SK-N-SH treated with all-trans-retinoic acid at 6 μM for 48 hours (cell line): ENCODE data around the gene RNF103.

ENCODE experiments used
- ATAC-seq: fragments of 200-7000 bp; cut with Tn5 transposase; 3 replicates; pipeline ENCODE4 v1.9.1; 2020; ENCODE audit warnings: mild to moderate bottlenecking, moderate library complexity
- ARNTL ChIP-seq: fragments of 450-650 bp; formaldehyde crosslinking; IDR thresholded peaks from 2 replicates; pipeline ENCODE4 v1.5.0; 2020; ENCODE audit warnings: low read depth, mild to moderate bottlenecking, moderate library complexity, borderline replicate concordance
- BACH2 ChIP-seq: fragments of 250-450 bp; sonication (Bioruptor Pico); IDR thresholded peaks from 2 replicates; pipeline ENCODE4 v1.9.0; 2021; ENCODE audit warnings: mild to moderate bottlenecking, borderline replicate concordance
- CSDC2 ChIP-seq: fragments of 250-450 bp; sonication (Bioruptor Pico); IDR thresholded peaks from 2 replicates; pipeline ENCODE4 v1.5.0; 2020; ENCODE audit warnings: mild to moderate bottlenecking, moderate library complexity
- ESRRG ChIP-seq: fragments of 250-450 bp; sonication (Bioruptor Pico); IDR thresholded peaks from 2 replicates; pipeline ENCODE4 v1.6.1; 2021; ENCODE audit warnings: mild to moderate bottlenecking
- GLIS3 ChIP-seq: fragments of 250-450 bp; sonication (Bioruptor Pico); IDR thresholded peaks from 2 replicates; pipeline ENCODE4 v1.5.0; 2020; ENCODE audit warnings: mild to moderate bottlenecking, moderate library complexity
- ISL1 ChIP-seq: fragments of 250-450 bp; sonication (Bioruptor Pico); IDR thresholded peaks from 2 replicates; pipeline ENCODE4 v2.1.2; 2022; ENCODE audit warnings: mild to moderate bottlenecking, moderate library complexity
- OSR1 ChIP-seq: fragments of 250-450 bp; sonication (Bioruptor Pico); IDR thresholded peaks from 2 replicates; pipeline ENCODE4 v1.8.0; 2022; ENCODE audit warnings: moderate library complexity, mild to moderate bottlenecking, inconsistent platforms
- PPARA ChIP-seq: fragments of 250-450 bp; sonication (Bioruptor Pico); IDR thresholded peaks from 2 replicates; pipeline ENCODE4 v1.5.0; 2020; ENCODE audit warnings: mild to moderate bottlenecking, borderline replicate concordance
- RARB ChIP-seq: fragments of 250-450 bp; sonication (Bioruptor Pico); IDR thresholded peaks from 2 replicates; pipeline ENCODE4 v1.8.0; 2021; ENCODE audit warnings: mild to moderate bottlenecking, moderate library complexity
- SNAI2 ChIP-seq: fragments of 250-450 bp; sonication (Bioruptor Pico); IDR thresholded peaks from 2 replicates; pipeline ENCODE4 v1.5.0; 2020; ENCODE audit warnings: mild to moderate bottlenecking, moderate library complexity
- TCF4 ChIP-seq: fragments of 250-450 bp; sonication (Bioruptor Pico); IDR thresholded peaks from 2 replicates; pipeline ENCODE4 v1.8.0; 2021; ENCODE audit warnings: mild to moderate bottlenecking, moderate library complexity, borderline replicate concordance
- TOX ChIP-seq: fragments of 250-450 bp; sonication (Bioruptor Pico); IDR thresholded peaks from 2 replicates; pipeline ENCODE4 v1.8.0; 2021; ENCODE audit warnings: mild to moderate bottlenecking, moderate library complexity, borderline replicate concordance
- ZC3H10 ChIP-seq: fragments of 250-450 bp; sonication (Bioruptor Pico); IDR thresholded peaks from 2 replicates; pipeline ENCODE4 v1.5.1; 2021; ENCODE audit warnings: mild to moderate bottlenecking, moderate library complexity
- ZFP3 ChIP-seq: fragments of 250-450 bp; sonication (Bioruptor Pico); IDR thresholded peaks from 2 replicates; pipeline ENCODE4 v1.5.0; 2020; ENCODE audit warnings: mild to moderate bottlenecking, moderate library complexity
- ZFP30 ChIP-seq: fragments of 450-650 bp; formaldehyde crosslinking; IDR thresholded peaks from 2 replicates; pipeline ENCODE4 v1.5.0; 2022; ENCODE audit warnings: mild to moderate bottlenecking, moderate library complexity
- ZNF70 ChIP-seq: fragments of 450-650 bp; formaldehyde crosslinking; IDR thresholded peaks from 2 replicates; pipeline ENCODE4 v1.5.0; 2020; ENCODE audit warnings: mild to moderate bottlenecking, moderate library complexity
- ZNF8 ChIP-seq: fragments of 450-650 bp; formaldehyde crosslinking; IDR thresholded peaks from 2 replicates; pipeline ENCODE4 v1.5.0; 2020; ENCODE audit warnings: mild to moderate bottlenecking, moderate library complexity
- TF ChIP-seq, protein P1 (sequence below): fragments of 250-450 bp; sonication (Bioruptor Pico); IDR thresholded peaks from 2 replicates; pipeline ENCODE4 v1.5.1; 2021; ENCODE audit warnings: mild to moderate bottlenecking, moderate library complexity
- TF ChIP-seq, protein P2 (sequence below): fragments of 250-450 bp; sonication (Bioruptor Pico); IDR thresholded peaks from 2 replicates; pipeline ENCODE4 v1.8.0; 2021; ENCODE audit warnings: low read depth, mild to moderate bottlenecking, moderate library complexity, borderline replicate concordance
- TF ChIP-seq, protein P3 (sequence below): fragments of 250-450 bp; sonication (Bioruptor Pico); IDR thresholded peaks from 2 replicates; pipeline ENCODE4 v1.5.1; 2020; ENCODE audit warnings: low read depth, mild to moderate bottlenecking, moderate library complexity
- TF ChIP-seq, protein P4 (sequence below): fragments of 250-450 bp; sonication (Bioruptor Pico); IDR thresholded peaks from 2 replicates; pipeline ENCODE4 v1.8.0; 2020; ENCODE audit warnings: mild to moderate bottlenecking, moderate library complexity, borderline replicate concordance
- TF ChIP-seq, protein P5 (sequence below): fragments of 250-450 bp; sonication (Bioruptor Pico); IDR thresholded peaks from 2 replicates; pipeline ENCODE4 v1.5.0; 2020; ENCODE audit warnings: mild to moderate bottlenecking, moderate library complexity

The RNF103 gene

DNA sequence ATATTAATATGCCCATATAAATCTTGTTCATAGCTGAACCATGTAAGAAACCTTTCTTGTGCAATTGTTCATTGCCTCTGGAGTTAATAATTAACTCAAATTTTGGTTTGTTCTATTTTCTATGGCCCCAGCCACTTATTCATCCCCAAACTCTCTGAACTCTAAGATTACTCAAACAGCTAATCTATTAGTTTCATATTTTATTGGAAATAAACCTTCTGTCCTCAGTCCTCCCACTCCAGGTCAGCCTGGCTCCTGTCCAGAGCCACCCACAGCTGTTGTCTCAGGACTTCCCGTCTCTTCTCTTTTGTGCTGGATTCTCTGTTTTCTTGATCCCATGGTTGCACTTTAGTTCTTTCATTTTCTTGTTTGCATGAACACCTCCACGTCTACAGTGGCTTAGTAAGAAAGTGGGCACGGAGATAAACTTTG, 4.4 kb upstream of the RNF103 start:
- ATAC-seq, result no peak

DNA sequence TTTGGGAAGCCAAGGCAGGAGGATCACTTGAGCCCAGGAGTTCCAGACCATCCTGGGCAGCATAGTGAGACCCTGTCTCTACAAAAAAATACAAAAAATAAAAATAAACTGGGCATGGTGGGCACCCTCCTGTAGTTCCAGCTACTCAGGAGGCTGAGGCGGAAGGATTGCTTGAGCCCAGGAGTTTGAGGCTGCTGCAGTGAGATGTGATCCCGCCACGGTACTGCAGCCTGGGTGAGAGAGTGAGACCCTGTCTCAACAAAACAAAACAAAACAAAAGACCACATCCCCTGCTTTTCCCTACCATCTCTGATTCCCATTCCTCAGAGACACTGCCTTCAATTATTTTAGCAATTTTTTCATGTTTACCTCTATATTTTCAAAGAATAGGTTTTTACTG, 3.9 kb upstream of the RNF103 start:
- TF ChIP-seq GLIS3 (CRISPR knock-in tag) (no peak), TOX (CRISPR knock-in tag) (no peak), ISL1 (no peak), ZNF8 (CRISPR knock-in tag) (no peak), TCF4 (CRISPR knock-in tag) (no peak), PPARA (CRISPR knock-in tag) (no peak), ZFP30 (CRISPR knock-in tag) (no peak), ZC3H10 (CRISPR knock-in tag) (no peak), BACH2 (CRISPR knock-in tag) (no peak), ZFP3 (CRISPR knock-in tag) (no peak), CSDC2 (CRISPR knock-in tag) (no peak)
- TF ChIP-seq, protein P1, sequence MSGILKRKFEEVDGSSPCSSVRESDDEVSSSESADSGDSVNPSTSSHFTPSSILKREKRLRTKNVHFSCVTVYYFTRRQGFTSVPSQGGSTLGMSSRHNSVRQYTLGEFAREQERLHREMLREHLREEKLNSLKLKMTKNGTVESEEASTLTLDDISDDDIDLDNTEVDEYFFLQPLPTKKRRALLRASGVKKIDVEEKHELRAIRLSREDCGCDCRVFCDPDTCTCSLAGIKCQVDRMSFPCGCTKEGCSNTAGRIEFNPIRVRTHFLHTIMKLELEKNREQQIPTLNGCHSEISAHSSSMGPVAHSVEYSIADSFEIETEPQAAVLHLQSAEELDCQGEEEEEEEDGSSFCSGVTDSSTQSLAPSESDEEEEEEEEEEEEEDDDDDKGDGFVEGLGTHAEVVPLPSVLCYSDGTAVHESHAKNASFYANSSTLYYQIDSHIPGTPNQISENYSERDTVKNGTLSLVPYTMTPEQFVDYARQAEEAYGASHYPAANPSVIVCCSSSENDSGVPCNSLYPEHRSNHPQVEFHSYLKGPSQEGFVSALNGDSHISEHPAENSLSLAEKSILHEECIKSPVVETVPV, result no peak
- TF ChIP-seq, protein P2, sequence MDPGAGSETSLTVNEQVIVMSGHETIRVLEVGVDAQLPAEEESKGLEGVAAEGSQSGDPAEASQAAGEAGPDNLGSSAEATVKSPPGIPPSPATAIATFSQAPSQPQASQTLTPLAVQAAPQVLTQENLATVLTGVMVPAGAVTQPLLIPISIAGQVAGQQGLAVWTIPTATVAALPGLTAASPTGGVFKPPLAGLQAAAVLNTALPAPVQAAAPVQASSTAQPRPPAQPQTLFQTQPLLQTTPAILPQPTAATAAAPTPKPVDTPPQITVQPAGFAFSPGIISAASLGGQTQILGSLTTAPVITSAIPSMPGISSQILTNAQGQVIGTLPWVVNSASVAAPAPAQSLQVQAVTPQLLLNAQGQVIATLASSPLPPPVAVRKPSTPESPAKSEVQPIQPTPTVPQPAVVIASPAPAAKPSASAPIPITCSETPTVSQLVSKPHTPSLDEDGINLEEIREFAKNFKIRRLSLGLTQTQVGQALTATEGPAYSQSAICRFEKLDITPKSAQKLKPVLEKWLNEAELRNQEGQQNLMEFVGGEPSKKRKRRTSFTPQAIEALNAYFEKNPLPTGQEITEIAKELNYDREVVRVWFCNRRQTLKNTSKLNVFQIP, result no peak
- TF ChIP-seq, protein P3, sequence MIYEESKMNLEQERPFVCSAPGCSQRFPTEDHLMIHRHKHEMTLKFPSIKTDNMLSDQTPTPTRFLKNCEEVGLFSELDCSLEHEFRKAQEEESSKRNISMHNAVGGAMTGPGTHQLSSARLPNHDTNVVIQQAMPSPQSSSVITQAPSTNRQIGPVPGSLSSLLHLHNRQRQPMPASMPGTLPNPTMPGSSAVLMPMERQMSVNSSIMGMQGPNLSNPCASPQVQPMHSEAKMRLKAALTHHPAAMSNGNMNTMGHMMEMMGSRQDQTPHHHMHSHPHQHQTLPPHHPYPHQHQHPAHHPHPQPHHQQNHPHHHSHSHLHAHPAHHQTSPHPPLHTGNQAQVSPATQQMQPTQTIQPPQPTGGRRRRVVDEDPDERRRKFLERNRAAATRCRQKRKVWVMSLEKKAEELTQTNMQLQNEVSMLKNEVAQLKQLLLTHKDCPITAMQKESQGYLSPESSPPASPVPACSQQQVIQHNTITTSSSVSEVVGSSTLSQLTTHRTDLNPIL (CRISPR knock-in tag), result no peak
- TF ChIP-seq, protein P4, sequence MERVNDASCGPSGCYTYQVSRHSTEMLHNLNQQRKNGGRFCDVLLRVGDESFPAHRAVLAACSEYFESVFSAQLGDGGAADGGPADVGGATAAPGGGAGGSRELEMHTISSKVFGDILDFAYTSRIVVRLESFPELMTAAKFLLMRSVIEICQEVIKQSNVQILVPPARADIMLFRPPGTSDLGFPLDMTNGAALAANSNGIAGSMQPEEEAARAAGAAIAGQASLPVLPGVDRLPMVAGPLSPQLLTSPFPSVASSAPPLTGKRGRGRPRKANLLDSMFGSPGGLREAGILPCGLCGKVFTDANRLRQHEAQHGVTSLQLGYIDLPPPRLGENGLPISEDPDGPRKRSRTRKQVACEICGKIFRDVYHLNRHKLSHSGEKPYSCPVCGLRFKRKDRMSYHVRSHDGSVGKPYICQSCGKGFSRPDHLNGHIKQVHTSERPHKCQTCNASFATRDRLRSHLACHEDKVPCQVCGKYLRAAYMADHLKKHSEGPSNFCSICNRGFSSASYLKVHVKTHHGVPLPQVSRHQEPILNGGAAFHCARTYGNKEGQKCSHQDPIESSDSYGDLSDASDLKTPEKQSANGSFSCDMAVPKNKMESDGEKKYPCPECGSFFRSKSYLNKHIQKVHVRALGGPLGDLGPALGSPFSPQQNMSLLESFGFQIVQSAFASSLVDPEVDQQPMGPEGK (CRISPR knock-in tag), result no peak
- ATAC-seq, result no peak

More for the DNA sequence above, 4.4 kb upstream of the RNF103 start:
- TF ChIP-seq TCF4 (CRISPR knock-in tag), result no peak
- TF ChIP-seq ESRRG (CRISPR knock-in tag), result no peak
- TF ChIP-seq RARB, result no peak
- TF ChIP-seq SNAI2, result no peak
- TF ChIP-seq, protein P1, result no peak
- no peak for TF ChIP-seq BACH2 (CRISPR knock-in tag)
- TF ChIP-seq, protein P2, result no peak

DNA sequence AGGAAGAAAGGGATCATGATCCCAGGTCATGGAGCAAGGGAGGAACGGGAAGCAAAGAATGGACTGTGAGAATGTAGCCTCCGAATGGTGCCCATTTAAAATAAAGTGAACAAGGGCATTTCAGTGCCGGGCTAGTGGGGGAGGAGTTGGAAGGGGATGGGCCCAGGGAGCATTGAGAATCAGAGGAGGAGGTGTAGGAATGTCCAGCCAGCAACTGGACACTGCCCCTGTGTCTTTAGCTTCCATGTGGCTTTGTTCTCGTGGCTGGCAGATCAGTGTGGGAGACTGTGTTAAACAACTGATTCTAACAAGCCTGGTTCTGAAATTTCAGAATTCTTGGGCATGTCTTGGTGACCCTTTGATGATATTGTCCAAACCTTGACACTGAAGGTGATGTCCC, 1.4 kb upstream of the RNF103 start:
- ATAC-seq, result no peak
- no peak for TF ChIP-seq TOX (CRISPR knock-in tag)

DNA sequence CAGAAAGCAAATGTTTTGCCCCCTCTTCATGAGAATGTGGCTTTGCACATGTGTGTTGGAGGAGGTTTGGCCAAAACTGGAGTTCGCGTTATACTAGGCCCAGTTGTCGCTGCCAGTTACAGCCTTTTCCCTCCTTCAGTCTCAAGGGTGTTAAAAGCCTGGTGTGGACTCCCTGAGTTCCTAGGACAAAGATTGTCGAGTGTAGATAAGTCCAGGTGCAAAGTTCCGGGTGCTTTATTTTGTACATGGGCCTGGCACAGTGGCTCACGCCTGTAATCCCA, 542 bp upstream of the RNF103 start:
- ATAC-seq, result no peak
- TF ChIP-seq ESRRG (CRISPR knock-in tag) (no peak), BACH2 (CRISPR knock-in tag) (no peak), ISL1 (no peak), TCF4 (CRISPR knock-in tag) (no peak), ZNF70 (CRISPR knock-in tag) (no peak), GLIS3 (CRISPR knock-in tag) (no peak), ZFP3 (CRISPR knock-in tag) (no peak), ZFP30 (CRISPR knock-in tag) (no peak), ZC3H10 (CRISPR knock-in tag) (no peak), ARNTL (no peak), ZNF8 (CRISPR knock-in tag) (no peak), TOX (CRISPR knock-in tag) (no peak), RARB (no peak), OSR1 (CRISPR knock-in tag) (no peak)
- TF ChIP-seq, protein P2, result no peak
- TF ChIP-seq, protein P5, sequence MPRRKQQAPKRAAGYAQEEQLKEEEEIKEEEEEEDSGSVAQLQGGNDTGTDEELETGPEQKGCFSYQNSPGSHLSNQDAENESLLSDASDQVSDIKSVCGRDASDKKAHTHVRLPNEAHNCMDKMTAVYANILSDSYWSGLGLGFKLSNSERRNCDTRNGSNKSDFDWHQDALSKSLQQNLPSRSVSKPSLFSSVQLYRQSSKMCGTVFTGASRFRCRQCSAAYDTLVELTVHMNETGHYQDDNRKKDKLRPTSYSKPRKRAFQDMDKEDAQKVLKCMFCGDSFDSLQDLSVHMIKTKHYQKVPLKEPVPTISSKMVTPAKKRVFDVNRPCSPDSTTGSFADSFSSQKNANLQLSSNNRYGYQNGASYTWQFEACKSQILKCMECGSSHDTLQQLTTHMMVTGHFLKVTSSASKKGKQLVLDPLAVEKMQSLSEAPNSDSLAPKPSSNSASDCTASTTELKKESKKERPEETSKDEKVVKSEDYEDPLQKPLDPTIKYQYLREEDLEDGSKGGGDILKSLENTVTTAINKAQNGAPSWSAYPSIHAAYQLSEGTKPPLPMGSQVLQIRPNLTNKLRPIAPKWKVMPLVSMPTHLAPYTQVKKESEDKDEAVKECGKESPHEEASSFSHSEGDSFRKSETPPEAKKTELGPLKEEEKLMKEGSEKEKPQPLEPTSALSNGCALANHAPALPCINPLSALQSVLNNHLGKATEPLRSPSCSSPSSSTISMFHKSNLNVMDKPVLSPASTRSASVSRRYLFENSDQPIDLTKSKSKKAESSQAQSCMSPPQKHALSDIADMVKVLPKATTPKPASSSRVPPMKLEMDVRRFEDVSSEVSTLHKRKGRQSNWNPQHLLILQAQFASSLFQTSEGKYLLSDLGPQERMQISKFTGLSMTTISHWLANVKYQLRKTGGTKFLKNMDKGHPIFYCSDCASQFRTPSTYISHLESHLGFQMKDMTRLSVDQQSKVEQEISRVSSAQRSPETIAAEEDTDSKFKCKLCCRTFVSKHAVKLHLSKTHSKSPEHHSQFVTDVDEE (CRISPR knock-in tag), result no peak
